A549 (cell line): ENCODE measurements around the gene LAMTOR3. TPM values are rescaled to one million over a fixed set of nuclear protein-coding genes. Genes with fewer than 3 reads are reported as not detected.

Source experiments
- ATAC-seq, 2 experiments: fragments of 200-7000 bp in 1 of 2; fragments of >200 bp in 1 of 2; cut with Nextera tagmentation in 1 of 2; cut with Tn5 transposase in 1 of 2; 3 replicates each; pipeline versions ENCODE4 v1.8.0 to v1.9.1; 2018 to 2020; ENCODE audit warnings: mild to moderate bottlenecking in 1 of 2, moderate library complexity in 1 of 2
- CTCF ChIA-PET: fragments of 300-600 bp; sonication (Branson Sonifier 250); formaldehyde crosslinking; extraction: SDS; loops from one replicate; lab custom pipeline; 2021; ENCODE audit warnings: antibody characterized with exemption, inconsistent platforms; lab: Yijun Ruan, JAX
- POLR2A ChIA-PET: fragments of 350-600 bp; formaldehyde crosslinking; extraction: SDS; loops from one replicate; lab custom pipeline; 2021; ENCODE audit warnings: antibody characterized with exemption, inconsistent platforms; lab: Yijun Ruan, JAX
- DNase-seq, 2 experiments: peaks; one replicate each; pipeline versions ENCODE4 v3.0.0 to v3.0.0-alpha.2; 2011 to 2016; ENCODE audit warnings: low read depth in 1 of 2, low spot score in 1 of 2
- FAIRE-seq: peaks from 2 replicates; lab custom pipeline; 2011; peaks lifted over from hg19 to GRCh38; lab: Jason Lieb, UNC
- H3K27ac ChIP-seq, 2 experiments: fragments of >200 bp; sonication (Bioruptor Twin); formaldehyde crosslinking; 3 replicates each; pipeline ENCODE4 v1.5.1; 2016 to 2017
- H3K4me1 ChIP-seq: fragments of >200 bp; sonication (Bioruptor Twin); formaldehyde crosslinking; 3 replicates; pipeline ENCODE4 v1.6.1; 2016
- H3K4me2 ChIP-seq: fragments of >200 bp; sonication (Bioruptor Twin); formaldehyde crosslinking; 3 replicates; pipeline ENCODE4 v1.6.1; 2016
- H3K4me3 ChIP-seq: fragments of >200 bp; sonication (Bioruptor Twin); formaldehyde crosslinking; 3 replicates; pipeline ENCODE4 v1.5.1; 2016
- H3K9me3 ChIP-seq: fragments of >200 bp; sonication (Bioruptor Twin); formaldehyde crosslinking; 3 replicates; pipeline ENCODE4 v1.6.1; 2016
- CBX2 ChIP-seq: fragments of 200-600 bp; sonication (generic); IDR thresholded peaks from 2 replicates; pipeline ENCODE4 v1.6.1; 2016; ENCODE audit warnings: low read depth, mild to moderate bottlenecking, borderline replicate concordance
- CHD2 ChIP-seq: fragments of 150-350 bp; IDR thresholded peaks from 2 replicates; pipeline ENCODE4 v1.6.1; 2014; ENCODE audit warnings: low read length; ENCODE audit not compliant: partially characterized antibody
- CHD4 ChIP-seq: fragments of 200-600 bp; sonication (generic); IDR thresholded peaks from 2 replicates; pipeline ENCODE4 v1.6.1; 2016; ENCODE audit warnings: antibody characterized with exemption, mild to moderate bottlenecking, borderline replicate concordance
- JUN ChIP-seq, 2 experiments: fragments of >200 bp; sonication (Bioruptor Twin); formaldehyde crosslinking; IDR thresholded peaks; 2 replicates in 1 of 2; 3 replicates in 1 of 2; pipeline ENCODE4 v1.6.1; 2016 to 2017
- JUNB ChIP-seq: fragments of >200 bp; sonication (Bioruptor Twin); formaldehyde crosslinking; IDR thresholded peaks from 2 replicates; pipeline ENCODE4 v1.6.1; 2016
- KDM1A ChIP-seq: fragments of 200-600 bp; sonication (generic); IDR thresholded peaks from 2 replicates; pipeline ENCODE4 v1.6.1; 2016; ENCODE audit warnings: low read depth, mild to moderate bottlenecking
- MAZ ChIP-seq: fragments of 150-350 bp; IDR thresholded peaks from 2 replicates; pipeline ENCODE4 v1.6.1; 2014; ENCODE audit warnings: antibody characterized with exemption, low read depth, low read length, borderline replicate concordance
- PHF8 ChIP-seq: fragments of 200-600 bp; sonication (generic); IDR thresholded peaks from 2 replicates; pipeline ENCODE4 v1.6.1; 2016; ENCODE audit warnings: low read depth, mild to moderate bottlenecking, antibody characterized with exemption, moderate library complexity, borderline replicate concordance
- POLR2A ChIP-seq: IDR thresholded peaks from 2 replicates; pipeline ENCODE4 v1.6.1; 2012; ENCODE audit warnings: mild to moderate bottlenecking, low read length
- POLR2AphosphoS2 ChIP-seq: conservative IDR thresholded peaks from 2 replicates; pipeline ENCODE4 v1.6.1; 2012; ENCODE audit warnings: low read length, improper control_type of control experiment, inconsistent platforms
- RAD21 ChIP-seq, 2 experiments: fragments of >200 bp in 1 of 2; sonication (Bioruptor Twin) in 1 of 2; formaldehyde crosslinking in 1 of 2; IDR thresholded peaks in 1 of 2; conservative IDR thresholded peaks in 1 of 2; 2 replicates in 1 of 2; 3 replicates in 1 of 2; pipeline ENCODE4 v1.6.1; 2012 to 2018; ENCODE audit warnings: inconsistent platforms in 1 of 2
- RARB ChIP-seq: fragments of 250-450 bp; sonication (Bioruptor Pico); IDR thresholded peaks from 2 replicates; pipeline ENCODE4 v1.8.0; 2021; ENCODE audit warnings: mild to moderate bottlenecking, moderate library complexity
- RNF2 ChIP-seq: fragments of 200-600 bp; sonication (generic); IDR thresholded peaks from 2 replicates; pipeline ENCODE4 v1.6.1; 2016; ENCODE audit warnings: low read depth, mild to moderate bottlenecking, antibody characterized with exemption, moderate library complexity, borderline replicate concordance
- SMC3 ChIP-seq: fragments of >200 bp; sonication (Bioruptor Twin); formaldehyde crosslinking; IDR thresholded peaks from 3 replicates; pipeline ENCODE4 v1.6.1; 2018; ENCODE audit warnings: inconsistent platforms
- SREBF2 ChIP-seq: fragments of 450-650 bp; IDR thresholded peaks from 2 replicates; pipeline ENCODE4 v1.6.1; 2014; ENCODE audit warnings: mild to moderate bottlenecking, moderate library complexity
- TFCP2L1 ChIP-seq: fragments of 250-450 bp; sonication (Bioruptor Pico); IDR thresholded peaks from 2 replicates; pipeline ENCODE4 v1.5.0; 2021; ENCODE audit warnings: mild to moderate bottlenecking
- ZFP36 ChIP-seq: fragments of 450-650 bp; IDR thresholded peaks from 2 replicates; pipeline ENCODE4 v1.6.1; 2014; ENCODE audit warnings: borderline replicate concordance; ENCODE audit not compliant: partially characterized antibody
- WGBS: methylation state at CpG from one replicate; pipeline ENCODE4 v1.1.6; 2017; ENCODE audit errors: missing lambda C conversion rate; 5-methylcytosine and 5-hydroxymethylcytosine counted together
- polyA minus RNA-seq: library from RNA; depleted of rRNA, polyadenylated mRNA; stranded (reverse); fragments of >200 nt; gene quantifications from 2 replicates; pipeline ENCODE4 v1.2.3, GENCODE V29; 2011; rRNA and poly(A)+ RNA removed
- polyA plus RNA-seq, 4 experiments: library from polyadenylated mRNA; depleted of rRNA in 3 of 4; stranded (reverse); fragments of >200 nt; fragmentation: RNase III in 1 of 4; extraction: RNeasy Plus Mini Kit Qiagen cat#74134 plus additional on column Dnase treatment in 1 of 4; gene quantifications; 2 replicates in 3 of 4; 3 replicates in 1 of 4; pipeline ENCODE4 v1.2.3, GENCODE V29; 2011 to 2017
- TF ChIP-seq, protein P1 (sequence below): IDR thresholded peaks from 2 replicates; pipeline ENCODE4 v1.6.1; 2012
- TF ChIP-seq, protein P2 (sequence below): fragments of >200 bp; sonication (Bioruptor Twin); formaldehyde crosslinking; IDR thresholded peaks from 2 replicates; pipeline ENCODE4 v1.6.1; 2016
- TF ChIP-seq, protein P3 (sequence below): fragments of 450-650 bp; IDR thresholded peaks from 2 replicates; pipeline ENCODE4 v1.6.1; 2014; ENCODE audit warnings: antibody characterized with exemption
- TF ChIP-seq, protein P4 (sequence below): fragments of >200 bp; sonication (Bioruptor Twin); formaldehyde crosslinking; IDR thresholded peaks from 3 replicates; pipeline ENCODE4 v1.6.1; 2016
- TF ChIP-seq, protein P5 (sequence below): IDR thresholded peaks from 2 replicates; pipeline ENCODE4 v1.6.1; 2012
- TF ChIP-seq, protein P6 (sequence below): fragments of 200-600 bp; sonication (generic); IDR thresholded peaks from 2 replicates; pipeline ENCODE4 v1.6.1; 2016; ENCODE audit warnings: antibody characterized with exemption, mild to moderate bottlenecking, moderate library complexity

The LAMTOR3 gene, protein sequence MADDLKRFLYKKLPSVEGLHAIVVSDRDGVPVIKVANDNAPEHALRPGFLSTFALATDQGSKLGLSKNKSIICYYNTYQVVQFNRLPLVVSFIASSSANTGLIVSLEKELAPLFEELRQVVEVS
- polyA plus RNA-seq (2011; rRNA removed), result 30.7 and 40.8 TPM in 2 replicates
- polyA plus RNA-seq (2012; cell fraction: cytosol; rRNA removed), result 9.5 and 10.9 TPM in 2 replicates
- 2.4 and 4.7 TPM in 2 replicates for polyA plus RNA-seq (2012; cell fraction: nucleus; rRNA removed)
- 19.7 to 21.3 TPM (median 20.8 TPM) in 3 replicates for polyA plus RNA-seq (2017; fragmentation: RNase III; extraction: RNeasy Plus Mini Kit Qiagen cat#74134 plus additional on column Dnase treatment)
- polyA minus RNA-seq, result 4.9 and 5.8 TPM in 2 replicates

DNA sequence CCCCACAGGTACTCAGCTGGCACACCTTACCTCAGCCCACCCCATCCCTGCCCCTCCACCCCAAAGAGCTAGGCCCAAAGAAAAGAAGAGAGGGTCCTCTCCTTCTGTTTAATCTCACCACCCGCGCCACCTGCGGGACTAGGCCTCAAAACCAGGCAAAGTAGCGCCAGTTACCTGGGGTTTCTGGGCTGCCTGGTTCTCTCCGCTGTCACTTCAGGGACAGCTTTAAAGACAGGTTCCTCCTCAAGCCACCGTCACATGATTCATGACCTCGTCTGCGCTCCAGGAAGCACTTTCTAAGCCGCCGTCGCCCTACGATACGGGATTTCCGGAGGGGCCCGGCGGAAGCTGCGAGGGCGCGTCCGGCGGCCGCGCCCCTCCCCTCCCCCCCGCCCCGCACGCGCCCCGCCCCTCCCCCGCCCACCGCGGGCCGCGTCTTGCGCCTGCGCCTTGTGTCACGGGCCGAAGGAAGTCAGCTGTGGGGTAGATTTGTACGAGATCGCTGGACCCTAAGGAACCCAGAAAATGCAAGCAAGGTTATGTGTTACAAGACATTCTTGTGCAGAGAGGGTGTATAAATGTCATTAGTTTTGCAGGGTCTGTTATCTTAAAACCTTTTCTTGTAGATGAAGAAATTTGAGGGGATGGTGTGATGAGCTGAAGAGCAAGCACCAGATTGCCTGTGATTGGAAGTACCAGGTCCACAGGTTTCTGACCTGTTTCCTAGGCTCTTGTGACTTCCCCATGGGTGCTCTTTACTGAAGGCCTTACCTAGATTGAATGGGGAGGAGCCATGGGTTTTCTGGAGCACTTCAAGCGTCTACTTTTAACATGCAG, at the start of gene LAMTOR3:
TSS of gene LAMTOR3 (minus strand) at position 267 of the 837 bp plus-strand sequence. CDS start 464 bp downstream, outside the sequence.
- 96% methylated on average over 1 of the region's 40 CpGs for WGBS
- CTCF ChIA-PET, result interaction anchor here (2.1 kb wide), 1 partner anchor 55 kb away, joined by 7 read pairs; no protein-coding TSS in a partner anchor
- H3K27ac ChIP-seq, result peak within 1 kb of the TSS; percentile 78 to 91
- ATAC-seq, result peak; percentile 99 to 100
- no peaks in the 10 kb centered on the region for H3K9me3 ChIP-seq
- H3K4me1 ChIP-seq, result peaks cover 6% of the 10 kb centered on the region; the same call in 1 of the 3 replicates
- H3K4me3 ChIP-seq, result peak within 1 kb of the TSS; percentile 79
- FAIRE-seq, result no peak
- peak; percentile 60 to 87 for DNase-seq
- H3K4me2 ChIP-seq, result peak within 1 kb of the TSS; percentile 98
- POLR2A ChIA-PET, result interaction anchor here (1.4 to 2.1 kb wide), 4 partner anchors 52 to 331 kb away, joined by 11 to 15 read pairs (median 12); partner anchors contain the start of genes DNAJB14, H2AZ1 and TRMT10A
- TF ChIP-seq, protein P1, sequence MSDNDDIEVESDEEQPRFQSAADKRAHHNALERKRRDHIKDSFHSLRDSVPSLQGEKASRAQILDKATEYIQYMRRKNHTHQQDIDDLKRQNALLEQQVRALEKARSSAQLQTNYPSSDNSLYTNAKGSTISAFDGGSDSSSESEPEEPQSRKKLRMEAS, result peak; percentile 45
- TF ChIP-seq POLR2A, result 0 out of 2 replicates have a peak, but pooled peaks have one; percentile 12
- TF ChIP-seq JUN (IDR thresholded peaks at IDR 0.05), result peak; percentile 19 to 75; a peak in 3 of 5 replicates
- TF ChIP-seq, protein P2, sequence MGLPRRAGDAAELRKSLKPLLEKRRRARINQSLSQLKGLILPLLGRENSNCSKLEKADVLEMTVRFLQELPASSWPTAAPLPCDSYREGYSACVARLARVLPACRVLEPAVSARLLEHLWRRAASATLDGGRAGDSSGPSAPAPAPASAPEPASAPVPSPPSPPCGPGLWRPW, result no peak
- TF ChIP-seq SMC3, result no peak
- TF ChIP-seq, protein P3, sequence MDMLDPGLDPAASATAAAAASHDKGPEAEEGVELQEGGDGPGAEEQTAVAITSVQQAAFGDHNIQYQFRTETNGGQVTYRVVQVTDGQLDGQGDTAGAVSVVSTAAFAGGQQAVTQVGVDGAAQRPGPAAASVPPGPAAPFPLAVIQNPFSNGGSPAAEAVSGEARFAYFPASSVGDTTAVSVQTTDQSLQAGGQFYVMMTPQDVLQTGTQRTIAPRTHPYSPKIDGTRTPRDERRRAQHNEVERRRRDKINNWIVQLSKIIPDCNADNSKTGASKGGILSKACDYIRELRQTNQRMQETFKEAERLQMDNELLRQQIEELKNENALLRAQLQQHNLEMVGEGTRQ, result peak; percentile 62
- peak; percentile 55; the same call in 1 of the 2 replicates for TF ChIP-seq PHF8

DNA sequence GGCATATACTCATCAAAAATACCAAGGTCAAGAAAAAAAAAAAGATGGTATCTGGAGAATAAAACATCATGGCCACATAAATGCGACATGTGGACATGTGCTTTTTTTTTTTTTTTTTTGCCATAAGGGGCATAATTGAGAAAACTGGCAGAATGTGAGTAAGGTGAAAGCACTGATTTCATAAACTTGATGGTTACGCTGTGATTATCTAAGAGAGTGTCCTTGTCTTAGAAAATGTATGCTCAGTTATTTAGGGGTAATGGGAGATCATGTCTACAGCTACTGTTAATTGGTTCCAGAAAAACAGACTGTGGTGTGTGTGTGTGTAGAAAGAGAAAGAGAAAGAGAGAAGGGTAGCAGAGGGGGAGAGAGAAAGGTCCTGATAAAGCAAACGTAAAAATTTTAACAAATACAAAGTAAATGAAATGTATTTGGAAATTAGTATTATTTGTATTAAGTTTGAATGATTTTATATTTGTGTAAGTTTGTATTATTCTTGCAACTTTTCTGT, 44.1 kb upstream of the LAMTOR3 start:
- TF ChIP-seq RAD21 (conservative IDR thresholded peaks at IDR 0.05 in 1 of 2, IDR thresholded peaks at IDR 0.05 in 1 of 2) (no peak), ZFP36 (no peak), CBX2 (no peak), JUNB (no peak), MAZ (no peak), CHD4 (no peak), CHD2 (no peak), JUN (IDR thresholded peaks at IDR 0.05) (no peak), RARB (CRISPR knock-in tag) (no peak), TFCP2L1 (CRISPR knock-in tag) (no peak), KDM1A (no peak), SREBF2 (no peak), RNF2 (no peak), POLR2AphosphoS2 (no peak)
- TF ChIP-seq, protein P4, sequence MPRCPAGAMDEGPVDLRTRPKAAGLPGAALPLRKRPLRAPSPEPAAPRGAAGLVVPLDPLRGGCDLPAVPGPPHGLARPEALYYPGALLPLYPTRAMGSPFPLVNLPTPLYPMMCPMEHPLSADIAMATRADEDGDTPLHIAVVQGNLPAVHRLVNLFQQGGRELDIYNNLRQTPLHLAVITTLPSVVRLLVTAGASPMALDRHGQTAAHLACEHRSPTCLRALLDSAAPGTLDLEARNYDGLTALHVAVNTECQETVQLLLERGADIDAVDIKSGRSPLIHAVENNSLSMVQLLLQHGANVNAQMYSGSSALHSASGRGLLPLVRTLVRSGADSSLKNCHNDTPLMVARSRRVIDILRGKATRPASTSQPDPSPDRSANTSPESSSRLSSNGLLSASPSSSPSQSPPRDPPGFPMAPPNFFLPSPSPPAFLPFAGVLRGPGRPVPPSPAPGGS, result no peak
- TF ChIP-seq, protein P5, sequence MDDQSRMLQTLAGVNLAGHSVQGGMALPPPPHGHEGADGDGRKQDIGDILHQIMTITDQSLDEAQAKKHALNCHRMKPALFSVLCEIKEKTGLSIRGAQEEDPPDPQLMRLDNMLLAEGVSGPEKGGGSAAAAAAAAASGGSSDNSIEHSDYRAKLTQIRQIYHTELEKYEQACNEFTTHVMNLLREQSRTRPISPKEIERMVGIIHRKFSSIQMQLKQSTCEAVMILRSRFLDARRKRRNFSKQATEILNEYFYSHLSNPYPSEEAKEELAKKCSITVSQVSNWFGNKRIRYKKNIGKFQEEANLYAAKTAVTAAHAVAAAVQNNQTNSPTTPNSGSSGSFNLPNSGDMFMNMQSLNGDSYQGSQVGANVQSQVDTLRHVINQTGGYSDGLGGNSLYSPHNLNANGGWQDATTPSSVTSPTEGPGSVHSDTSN, result no peak
- TF ChIP-seq, protein P6, sequence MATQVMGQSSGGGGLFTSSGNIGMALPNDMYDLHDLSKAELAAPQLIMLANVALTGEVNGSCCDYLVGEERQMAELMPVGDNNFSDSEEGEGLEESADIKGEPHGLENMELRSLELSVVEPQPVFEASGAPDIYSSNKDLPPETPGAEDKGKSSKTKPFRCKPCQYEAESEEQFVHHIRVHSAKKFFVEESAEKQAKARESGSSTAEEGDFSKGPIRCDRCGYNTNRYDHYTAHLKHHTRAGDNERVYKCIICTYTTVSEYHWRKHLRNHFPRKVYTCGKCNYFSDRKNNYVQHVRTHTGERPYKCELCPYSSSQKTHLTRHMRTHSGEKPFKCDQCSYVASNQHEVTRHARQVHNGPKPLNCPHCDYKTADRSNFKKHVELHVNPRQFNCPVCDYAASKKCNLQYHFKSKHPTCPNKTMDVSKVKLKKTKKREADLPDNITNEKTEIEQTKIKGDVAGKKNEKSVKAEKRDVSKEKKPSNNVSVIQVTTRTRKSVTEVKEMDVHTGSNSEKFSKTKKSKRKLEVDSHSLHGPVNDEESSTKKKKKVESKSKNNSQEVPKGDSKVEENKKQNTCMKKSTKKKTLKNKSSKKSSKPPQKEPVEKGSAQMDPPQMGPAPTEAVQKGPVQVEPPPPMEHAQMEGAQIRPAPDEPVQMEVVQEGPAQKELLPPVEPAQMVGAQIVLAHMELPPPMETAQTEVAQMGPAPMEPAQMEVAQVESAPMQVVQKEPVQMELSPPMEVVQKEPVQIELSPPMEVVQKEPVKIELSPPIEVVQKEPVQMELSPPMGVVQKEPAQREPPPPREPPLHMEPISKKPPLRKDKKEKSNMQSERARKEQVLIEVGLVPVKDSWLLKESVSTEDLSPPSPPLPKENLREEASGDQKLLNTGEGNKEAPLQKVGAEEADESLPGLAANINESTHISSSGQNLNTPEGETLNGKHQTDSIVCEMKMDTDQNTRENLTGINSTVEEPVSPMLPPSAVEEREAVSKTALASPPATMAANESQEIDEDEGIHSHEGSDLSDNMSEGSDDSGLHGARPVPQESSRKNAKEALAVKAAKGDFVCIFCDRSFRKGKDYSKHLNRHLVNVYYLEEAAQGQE, result no peak
- TF ChIP-seq, protein P1, result no peak
- FAIRE-seq (no peak), ATAC-seq (no peak), DNase-seq (no peak)
- ChIA-PET POLR2A (interaction anchor here (0.6 to 1.4 kb wide), 2 partner anchors 8 to 40 kb away, joined by 3 read pairs; partner anchors contain the start of gene DNAJB14), CTCF (interaction anchor here (0.6 to 0.7 kb wide), 2 partner anchors 13 to 1051 kb away, joined by 3 to 5 read pairs; no protein-coding TSS in a partner anchor)
- H3K4me3 ChIP-seq, result no peak overlapping the region
- WGBS, result 95% methylated on average over 3 of the region's 3 CpGs
- H3K27ac ChIP-seq, result no peak overlapping the region
- H3K9me3 ChIP-seq, result peaks cover 16% of the 10 kb centered on the region; the same call in 2 of the 3 replicates
- no peaks in the 10 kb centered on the region for H3K4me1 ChIP-seq
- H3K4me2 ChIP-seq, result no peak overlapping the region
